Calu3 (cell line): ENCODE data around the gene FAM240B. TPM values are rescaled to one million over a fixed set of nuclear protein-coding genes. Genes with fewer than 3 reads are reported as not detected.

Experiments used
- BruUV-seq: library from RNA; stranded (reverse); fragments of 400-500 nt; replicated peaks from 2 replicates; lab custom pipeline; 2021; lab: Mats Ljungman, UMichigan
- CTCF ChIA-PET: fragments of 300-600 bp; sonication (Branson Sonifier 250); formaldehyde crosslinking; loops from one replicate; lab custom pipeline; 2022; ENCODE audit warnings: antibody characterized with exemption; lab: Charles Lee
- DNase-seq: peaks from one replicate; pipeline ENCODE4 v3.0.0; 2022
- H3K27ac Mint-ChIP-seq: one replicate; pipeline ENCODE4 v1.8.0; 2022; ENCODE audit warnings: mixed read lengths; ENCODE audit not compliant: unreplicated experiment
- H3K27me3 Mint-ChIP-seq: one replicate; pipeline ENCODE4 v1.8.0; 2022; ENCODE audit warnings: mixed read lengths; ENCODE audit not compliant: unreplicated experiment
- H3K36me3 Mint-ChIP-seq: one replicate; pipeline ENCODE4 v1.8.0; 2022; ENCODE audit warnings: mild to moderate bottlenecking, moderate library complexity, mixed read lengths; ENCODE audit not compliant: insufficient read depth, unreplicated experiment
- H3K4me1 Mint-ChIP-seq: one replicate; pipeline ENCODE4 v1.8.0; 2022; ENCODE audit warnings: mild to moderate bottlenecking, low read depth, mixed read lengths; ENCODE audit not compliant: unreplicated experiment
- H3K4me3 Mint-ChIP-seq: one replicate; pipeline ENCODE4 v1.8.0; 2022; ENCODE audit warnings: mild to moderate bottlenecking, low read depth, moderate library complexity, mixed read lengths; ENCODE audit not compliant: unreplicated experiment
- H3K9me3 Mint-ChIP-seq: one replicate; pipeline ENCODE4 v1.8.0; 2022; ENCODE audit warnings: low read depth, mixed read lengths; ENCODE audit not compliant: unreplicated experiment
- intact Hi-C: fragments of 100-400 bp; cut with micrococcal nuclease; formaldehyde crosslinking; loops from one replicate; pipeline ENCODE4 v1.10.0; 2022; ENCODE audit not compliant: unreplicated experiment
- total RNA-seq: library from RNA; stranded (reverse); gene quantifications from 2 replicates; pipeline ENCODE4 v1.2.3, GENCODE V29; 2022
- TF ChIP-seq, protein P1 (sequence below): fragments of 200-600 bp; IDR thresholded peaks from one replicate; pipeline ENCODE4 v1.8.0; 2022; ENCODE audit warnings: antibody characterized with exemption; ENCODE audit not compliant: unreplicated experiment

The FAM240B gene
- total RNA-seq, 1 experiment from 2014 or later: not detected

GRCh38 chr9:38746303-38746702 lies 26.4 kb upstream of the FAM240B start:
- Mint-ChIP-seq H3K9me3 (no peaks in the 10 kb centered on the region), H3K27me3 (no peaks in the 10 kb centered on the region), H3K4me1 (no peaks in the 10 kb centered on the region), H3K27ac (no peak overlapping the region), H3K4me3 (no peak overlapping the region), H3K36me3 (no peaks in the 10 kb centered on the region)
- CTCF ChIA-PET: no interaction called here
- intact Hi-C loops: no loop called here
- no peak for DNase-seq
- TF ChIP-seq, protein P1, sequence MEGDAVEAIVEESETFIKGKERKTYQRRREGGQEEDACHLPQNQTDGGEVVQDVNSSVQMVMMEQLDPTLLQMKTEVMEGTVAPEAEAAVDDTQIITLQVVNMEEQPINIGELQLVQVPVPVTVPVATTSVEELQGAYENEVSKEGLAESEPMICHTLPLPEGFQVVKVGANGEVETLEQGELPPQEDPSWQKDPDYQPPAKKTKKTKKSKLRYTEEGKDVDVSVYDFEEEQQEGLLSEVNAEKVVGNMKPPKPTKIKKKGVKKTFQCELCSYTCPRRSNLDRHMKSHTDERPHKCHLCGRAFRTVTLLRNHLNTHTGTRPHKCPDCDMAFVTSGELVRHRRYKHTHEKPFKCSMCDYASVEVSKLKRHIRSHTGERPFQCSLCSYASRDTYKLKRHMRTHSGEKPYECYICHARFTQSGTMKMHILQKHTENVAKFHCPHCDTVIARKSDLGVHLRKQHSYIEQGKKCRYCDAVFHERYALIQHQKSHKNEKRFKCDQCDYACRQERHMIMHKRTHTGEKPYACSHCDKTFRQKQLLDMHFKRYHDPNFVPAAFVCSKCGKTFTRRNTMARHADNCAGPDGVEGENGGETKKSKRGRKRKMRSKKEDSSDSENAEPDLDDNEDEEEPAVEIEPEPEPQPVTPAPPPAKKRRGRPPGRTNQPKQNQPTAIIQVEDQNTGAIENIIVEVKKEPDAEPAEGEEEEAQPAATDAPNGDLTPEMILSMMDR: no peak
- no TSS peak for BruUV-seq

DNA sequence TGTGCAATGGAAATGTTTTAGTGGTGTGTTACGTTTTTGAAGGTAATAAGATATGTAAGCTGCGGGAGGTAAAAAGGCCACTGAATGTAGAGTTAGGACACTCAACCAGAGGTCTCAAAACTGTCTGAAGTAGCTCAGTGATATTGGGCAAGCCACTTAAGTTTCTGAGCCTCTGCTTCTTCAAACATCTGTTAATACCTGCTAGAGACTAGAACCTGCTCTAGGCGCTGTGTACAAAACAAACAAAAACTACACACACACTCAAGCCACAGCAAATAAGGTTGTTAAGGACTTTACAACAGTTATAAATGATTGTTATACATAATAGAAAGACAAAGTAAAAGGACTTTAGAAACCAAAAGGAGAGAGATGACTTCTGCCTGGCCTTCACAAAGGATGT lies 24.6 kb upstream of the FAM240B start:
- H3K27me3 Mint-ChIP-seq: no peaks in the 10 kb centered on the region
- H3K27ac Mint-ChIP-seq: no peak overlapping the region
- no peaks in the 10 kb centered on the region for H3K36me3 Mint-ChIP-seq
- no peaks in the 10 kb centered on the region for H3K9me3 Mint-ChIP-seq
- CTCF ChIA-PET: no interaction called here
- TF ChIP-seq, protein P1: no peak
- no peak for DNase-seq
- intact Hi-C loops: no loop called here
- BruUV-seq: no TSS peak
- H3K4me3 Mint-ChIP-seq: no peak overlapping the region
- no peaks in the 10 kb centered on the region for H3K4me1 Mint-ChIP-seq

DNA sequence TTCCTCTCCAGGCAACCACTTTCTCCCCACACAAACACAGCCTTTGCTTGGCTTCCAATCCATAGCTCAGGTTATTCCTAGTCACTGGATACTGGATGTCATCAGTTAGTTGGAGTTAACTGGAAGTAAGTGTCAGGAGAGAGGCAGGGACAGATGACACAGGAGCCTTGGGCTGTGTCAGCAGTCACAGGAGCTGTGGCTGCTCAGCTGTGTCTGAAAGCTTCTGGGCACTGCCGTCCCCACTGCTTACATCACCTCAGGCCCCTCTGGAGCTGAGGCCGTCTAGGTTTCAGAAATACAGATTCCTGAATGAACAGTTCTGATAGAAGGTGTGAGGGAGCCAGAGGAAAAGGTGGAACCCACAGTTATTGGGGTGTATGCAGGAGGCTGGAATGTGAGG lies 17.3 kb upstream of the FAM240B start:
- CTCF ChIA-PET: no interaction called here
- Mint-ChIP-seq H3K27me3 (no peaks in the 10 kb centered on the region), H3K4me3 (no peak overlapping the region), H3K9me3 (no peaks in the 10 kb centered on the region), H3K4me1 (no peaks in the 10 kb centered on the region), H3K27ac (no peak overlapping the region), H3K36me3 (no peaks in the 10 kb centered on the region)
- BruUV-seq: no TSS peak
- intact Hi-C loops: no loop called here
- no peak for DNase-seq
- TF ChIP-seq, protein P1: no peak

DNA sequence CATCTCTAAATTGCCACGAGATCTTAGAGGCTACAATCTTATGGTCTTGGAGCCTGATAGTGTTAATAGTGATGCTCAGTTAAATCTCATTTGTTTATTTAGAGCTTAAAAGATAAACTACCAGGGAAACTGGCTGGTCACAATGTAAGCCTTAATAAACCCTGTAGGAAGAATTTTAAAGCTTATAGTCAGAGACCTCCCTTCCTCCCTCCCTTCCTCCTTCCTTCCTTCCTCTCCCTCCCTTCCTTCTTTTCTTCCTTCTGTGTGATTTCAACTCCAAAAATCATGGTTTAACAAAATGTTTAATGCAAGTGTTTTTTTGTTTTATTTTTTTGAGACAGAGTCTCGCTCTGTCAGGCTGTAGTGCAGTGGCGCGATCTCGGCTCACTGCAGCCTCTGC lies 14.9 kb upstream of the FAM240B start:
- no peak overlapping the region for H3K4me3 Mint-ChIP-seq
- no peak overlapping the region for H3K27ac Mint-ChIP-seq
- no peaks in the 10 kb centered on the region for H3K9me3 Mint-ChIP-seq
- H3K4me1 Mint-ChIP-seq: no peaks in the 10 kb centered on the region
- DNase-seq: no peak
- CTCF ChIA-PET: interaction anchor here (0.6 kb wide), 1 partner anchor 1101 kb away, joined by 3 read pairs; no protein-coding TSS in a partner anchor
- H3K36me3 Mint-ChIP-seq: no peaks in the 10 kb centered on the region
- TF ChIP-seq, protein P1: no peak
- BruUV-seq: no TSS peak
- no peaks in the 10 kb centered on the region for H3K27me3 Mint-ChIP-seq
- intact Hi-C loops: no loop called here
